Stimulated activated CD4-positive, alpha-beta T cell treated with anti-CD3 and anti-CD28 coated beads, Interleukin-2, amount 100 ng/mL, for 48 hours (primary cell): ENCODE results near the gene ZNF557.

Source experiments
- DNase-seq, 2 donors: peaks; one replicate each; pipeline ENCODE4 v3.0.0-alpha.2; 2020

The ZNF557 gene

DNA sequence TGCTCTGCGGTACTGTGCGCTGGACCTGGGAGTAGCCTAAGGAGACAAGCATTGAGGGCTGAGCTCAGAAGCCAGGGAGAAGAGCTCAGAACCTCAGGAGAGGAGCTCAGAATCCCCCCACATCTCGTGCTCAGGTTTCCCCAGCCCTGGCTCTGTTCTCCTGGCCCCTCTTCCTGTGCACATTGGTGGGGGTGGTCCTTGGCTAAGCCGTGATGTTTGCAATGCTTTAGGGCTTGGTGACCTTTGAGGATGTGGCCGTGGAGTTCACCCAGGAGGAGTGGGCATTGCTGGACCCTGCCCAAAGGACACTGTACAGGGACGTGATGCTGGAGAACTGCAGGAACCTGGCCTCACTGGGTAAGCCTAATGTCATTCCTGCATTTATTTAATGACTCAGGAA lies 6.6 kb downstream of the ZNF557 start:
- no peak for DNase-seq

DNA sequence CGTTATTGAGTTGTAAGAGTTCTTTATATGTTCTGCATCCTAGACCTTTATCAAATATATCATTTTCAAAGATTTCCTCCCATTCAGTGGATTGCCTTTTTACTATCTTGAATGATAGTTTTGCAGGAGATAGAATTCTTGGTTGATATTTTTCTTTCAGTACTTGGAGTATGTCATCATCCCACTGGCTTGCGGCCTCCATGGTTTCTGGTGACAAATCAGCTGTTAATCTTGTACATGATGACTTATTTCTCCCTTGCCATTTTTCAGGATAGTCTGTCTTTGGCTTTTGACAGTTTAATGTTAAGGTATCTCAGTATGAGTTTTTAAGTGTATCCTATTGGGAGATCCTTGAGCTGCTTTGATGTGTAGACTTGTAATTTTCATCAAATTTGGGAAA lies 8.5 kb downstream of the ZNF557 start:
- DNase-seq, result no peak

DNA sequence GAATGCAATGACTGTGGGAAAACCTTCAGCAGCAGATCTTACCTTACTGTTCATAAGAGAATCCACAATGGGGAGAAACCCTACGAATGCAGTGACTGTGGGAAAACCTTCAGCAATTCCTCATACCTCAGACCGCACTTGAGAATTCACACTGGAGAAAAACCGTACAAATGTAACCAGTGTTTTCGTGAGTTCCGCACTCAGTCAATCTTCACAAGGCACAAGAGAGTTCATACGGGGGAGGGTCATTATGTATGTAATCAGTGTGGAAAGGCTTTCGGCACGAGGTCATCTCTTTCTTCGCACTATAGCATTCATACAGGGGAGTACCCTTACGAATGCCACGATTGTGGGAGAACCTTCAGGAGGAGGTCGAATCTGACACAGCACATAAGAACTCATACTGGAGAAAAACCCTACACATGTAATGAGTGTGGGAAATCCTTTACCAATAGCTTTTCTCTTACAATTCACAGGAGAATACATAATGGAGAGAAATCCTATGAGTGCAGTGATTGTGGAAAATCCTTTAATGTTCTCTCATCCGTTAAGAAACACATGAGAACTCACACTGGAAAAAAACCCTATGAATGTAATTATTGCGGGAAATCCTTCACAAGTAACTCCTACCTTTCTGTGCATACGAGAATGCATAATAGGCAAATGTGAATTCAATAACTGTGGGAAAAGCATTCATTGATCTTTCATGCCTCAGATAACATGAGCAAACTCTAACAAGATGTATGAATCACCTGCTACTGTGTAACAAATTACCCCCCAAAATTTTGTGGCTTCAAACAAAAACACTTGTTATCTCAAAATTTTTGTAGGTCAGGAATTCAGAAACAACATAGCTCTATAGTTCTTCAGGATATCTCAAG lies 13.8 kb downstream of the ZNF557 start:
- DNase-seq, result no peak

DNA sequence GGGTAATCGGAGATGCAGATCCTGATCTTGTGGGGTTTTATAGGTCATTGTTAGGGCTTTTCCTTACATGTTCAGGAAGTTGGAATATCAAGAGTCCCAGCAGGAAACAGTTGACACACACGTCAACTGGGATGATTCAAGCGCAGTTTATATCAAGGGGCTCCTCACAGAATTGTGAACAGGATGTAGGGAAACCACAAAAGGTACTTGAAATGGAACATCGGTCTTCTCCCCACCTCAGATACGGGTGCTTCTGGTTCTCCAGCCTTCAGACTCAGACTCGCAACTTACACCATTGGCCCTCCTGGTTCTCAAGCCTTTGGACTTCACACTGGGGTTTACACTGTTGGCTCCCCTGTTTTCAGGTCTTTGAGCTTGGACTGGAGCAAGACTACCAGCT lies 19.5 kb downstream of the ZNF557 start:
- DNase-seq, result no peak

DNA sequence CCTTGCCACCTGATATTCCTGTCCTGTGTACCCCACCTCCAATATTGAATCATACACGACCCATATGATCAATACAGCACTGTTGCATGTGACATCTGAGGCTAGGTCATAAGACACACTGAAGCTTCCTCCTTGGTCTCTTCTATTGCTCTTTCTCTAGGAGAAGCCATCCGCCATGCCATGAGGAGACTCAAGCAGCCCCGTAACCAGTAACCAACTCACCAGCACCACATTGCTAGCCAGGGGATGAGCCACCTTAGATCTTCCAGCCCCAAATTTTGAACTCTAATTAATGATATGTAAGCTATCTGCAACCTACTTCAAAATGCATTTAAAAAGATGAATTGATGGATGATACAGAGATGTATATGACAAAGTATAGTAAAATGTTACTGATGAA lies 28.6 kb downstream of the ZNF557 start:
- no peak for DNase-seq

DNA sequence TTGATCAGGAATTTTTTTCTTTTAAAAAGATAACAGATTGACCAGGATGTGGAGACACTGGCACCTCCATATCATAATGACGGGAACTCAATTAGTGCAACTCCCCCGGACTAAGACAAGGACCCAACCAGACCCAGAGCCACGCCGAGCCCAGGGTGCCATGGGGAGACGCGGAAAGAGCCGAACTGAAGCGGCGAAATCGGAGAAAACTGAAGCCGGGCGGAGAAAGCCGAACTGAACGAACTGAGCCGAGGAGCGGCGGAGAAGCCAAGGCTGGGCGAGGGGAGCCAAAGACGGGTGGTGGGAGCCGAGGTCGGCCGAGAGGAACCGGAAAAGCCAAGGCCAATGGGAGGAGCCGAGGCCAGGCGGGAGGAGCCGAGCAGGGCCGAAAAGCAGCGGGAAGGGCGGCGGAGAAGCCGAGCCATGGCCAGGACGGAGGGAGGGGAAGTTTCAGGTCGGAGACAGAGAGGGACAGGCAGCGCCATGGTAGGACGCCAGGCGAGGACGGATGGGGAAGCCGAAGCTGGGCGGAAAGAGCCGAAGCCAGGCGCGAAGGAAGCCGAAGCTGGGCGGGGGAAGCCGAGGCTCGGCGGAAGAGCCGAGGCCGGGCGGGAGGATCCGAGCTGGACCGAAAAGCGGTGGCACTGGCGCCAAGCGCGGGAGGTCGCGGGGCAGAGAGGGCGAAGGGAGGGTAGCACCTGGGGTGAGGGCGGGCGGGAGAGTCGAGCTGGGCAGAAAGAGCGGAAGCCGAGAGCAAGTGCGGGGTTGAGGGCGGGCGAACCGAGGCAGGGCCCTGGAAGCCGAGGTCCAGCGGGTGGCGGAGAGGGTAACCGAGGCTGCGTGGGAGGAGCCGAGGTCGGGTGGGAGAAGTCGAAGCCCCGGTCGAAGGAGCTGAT lies 29.4 kb downstream of the ZNF557 start:
- DNase-seq, result peak; percentile 87 to 88

DNA sequence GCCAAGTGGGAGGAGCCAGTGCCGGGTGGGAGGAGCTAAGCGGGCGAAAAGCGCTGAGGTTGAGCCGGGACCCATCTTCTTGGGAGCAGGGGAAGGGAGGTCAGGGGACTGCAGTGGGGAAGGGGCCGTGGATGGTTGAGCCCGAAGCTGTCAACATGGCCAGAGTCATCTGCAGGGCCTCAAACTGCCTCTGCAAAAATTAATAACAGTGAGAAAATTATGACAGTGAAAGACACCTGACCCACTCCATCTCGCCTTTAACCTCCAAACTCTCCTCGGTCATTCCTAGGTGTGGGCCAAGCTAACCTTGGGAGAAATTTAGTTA lies 30.1 kb downstream of the ZNF557 start:
- DNase-seq, result peak; percentile 80 to 83

DNA sequence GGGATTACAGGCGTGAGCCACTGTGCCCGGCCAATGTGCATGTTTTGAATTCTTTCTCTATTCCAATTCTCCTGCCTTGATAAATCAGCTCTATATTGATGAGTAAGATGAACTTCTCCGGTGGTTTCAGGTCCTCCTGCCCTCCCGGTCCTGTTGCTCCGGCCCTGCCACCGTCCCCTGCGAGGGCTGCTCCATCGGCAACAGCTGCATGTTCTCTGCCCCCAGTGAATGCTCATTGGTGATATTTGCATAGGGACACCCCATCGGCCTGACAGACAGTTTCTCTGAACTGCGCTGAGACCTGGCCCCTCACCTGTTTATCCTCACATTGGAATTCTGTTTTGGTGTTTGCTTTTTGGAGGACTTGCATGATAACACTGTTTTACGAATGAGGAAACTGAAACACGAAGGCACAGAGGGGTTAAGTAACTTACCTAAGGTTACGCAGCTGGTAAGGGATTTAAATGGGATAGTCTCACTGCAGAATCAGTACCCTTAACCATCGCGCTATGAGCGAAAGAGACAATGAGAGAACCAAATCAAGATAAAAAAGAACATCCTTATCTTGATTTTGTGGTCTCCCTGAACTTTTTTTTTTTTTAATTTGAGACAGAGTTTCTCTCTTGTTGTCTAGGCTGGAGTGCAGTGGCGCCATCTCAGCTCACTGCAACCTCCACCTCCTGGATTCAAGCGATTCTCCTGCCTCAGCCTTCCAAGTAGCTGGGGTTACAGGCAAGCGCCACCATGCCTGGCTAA lies 32.2 kb downstream of the ZNF557 start:
- no peak for DNase-seq

DNA sequence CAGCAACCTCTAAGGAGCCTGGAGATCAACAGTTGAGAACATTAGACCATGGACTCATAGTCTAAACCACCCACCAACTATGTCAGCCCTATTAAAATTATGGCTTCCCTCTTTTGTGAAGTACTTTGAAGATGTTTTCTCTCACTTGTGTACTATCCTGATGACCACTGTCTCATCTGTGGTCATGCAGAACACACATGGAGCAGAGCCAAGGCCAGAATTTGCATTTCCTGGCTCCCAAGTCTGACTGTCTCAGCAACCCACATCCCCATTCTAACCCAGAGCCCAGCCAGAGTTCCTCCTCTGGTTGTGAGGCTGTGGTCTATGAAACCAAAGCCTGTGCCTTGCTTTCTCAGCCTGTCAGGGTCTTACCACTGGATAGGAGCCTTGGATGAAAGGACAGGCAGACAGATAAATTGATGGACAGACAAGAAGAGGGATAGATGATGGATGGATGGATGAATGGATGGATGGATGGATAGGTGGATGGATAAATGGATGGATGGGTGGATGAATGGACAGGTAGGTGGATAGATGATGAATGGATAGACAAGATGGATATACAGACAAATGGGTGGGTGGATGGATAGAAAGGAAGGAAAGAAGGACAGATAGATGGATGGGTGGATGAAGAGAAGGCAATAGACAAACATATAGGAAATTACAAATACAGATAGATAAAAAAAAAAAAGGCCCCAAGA lies 35.4 kb downstream of the ZNF557 start:
- no peak for DNase-seq

DNA sequence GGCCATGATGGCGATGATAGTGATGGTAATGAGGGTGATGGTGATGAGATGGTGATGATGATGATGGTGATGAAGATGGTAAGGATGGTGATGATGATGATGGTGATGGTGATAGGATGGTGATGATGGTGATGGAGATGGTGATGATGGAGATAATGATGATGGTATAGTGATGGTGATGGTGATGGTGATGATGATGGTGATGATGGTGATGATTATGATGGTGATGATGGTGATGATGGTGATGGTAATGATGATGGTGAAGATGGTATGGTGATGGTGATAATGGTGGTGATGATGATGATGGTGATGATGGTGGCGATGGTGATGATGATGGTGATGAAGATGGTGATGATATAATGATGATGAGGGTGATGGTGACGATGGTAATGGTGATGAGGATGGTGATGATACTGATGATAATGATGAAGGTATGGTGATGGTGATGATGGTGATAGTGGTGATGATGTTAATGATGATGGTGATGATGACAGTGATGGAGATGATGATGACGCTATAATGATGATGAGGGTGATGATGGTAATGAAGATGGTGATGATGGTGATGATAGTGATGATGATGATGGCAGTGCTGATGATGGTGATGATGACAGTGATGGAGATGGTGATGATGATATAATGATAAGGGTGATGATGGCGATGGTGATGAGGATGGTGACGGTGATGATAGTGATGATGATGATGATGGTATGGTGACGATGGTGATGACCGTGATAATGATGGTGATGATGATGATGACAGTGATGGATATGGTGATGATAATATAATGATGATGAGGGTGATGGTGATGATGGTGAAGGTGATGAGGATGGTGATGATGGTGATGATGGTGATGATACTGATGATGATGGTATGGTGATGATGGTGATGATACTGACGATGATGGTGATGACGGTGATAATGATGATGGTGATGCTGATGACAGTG lies 37.5 kb downstream of the ZNF557 start:
- DNase-seq, result no peak

DNA sequence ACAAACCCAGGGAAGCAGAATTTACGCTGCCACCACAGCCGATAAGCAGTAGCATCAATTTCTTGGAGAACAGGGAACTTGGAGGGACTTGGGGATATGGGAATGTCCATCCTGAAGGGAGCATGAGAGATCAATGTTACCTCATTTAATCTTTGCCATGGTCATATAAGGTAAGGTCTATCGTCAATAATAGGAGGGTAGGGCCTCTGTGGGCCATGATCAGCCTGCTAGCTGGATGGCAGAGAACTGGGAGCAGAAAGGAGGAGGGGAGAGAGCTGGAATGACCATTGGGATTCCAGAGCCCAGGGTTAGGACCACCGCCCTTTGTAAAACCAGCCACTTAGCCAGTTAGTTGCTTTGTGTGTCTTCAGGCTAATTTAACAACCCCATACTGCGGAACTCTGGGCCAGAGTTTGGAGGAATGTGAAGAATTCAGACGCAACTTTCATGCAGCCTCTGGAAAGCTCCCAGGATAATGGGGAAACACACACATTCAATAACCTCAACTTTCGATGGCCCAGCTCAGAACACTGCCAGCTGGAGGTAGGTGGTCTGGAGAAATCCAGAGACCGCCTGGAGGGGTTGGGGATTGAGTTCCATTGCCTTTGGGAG lies 40.3 kb downstream of the ZNF557 start:
- no peak for DNase-seq

DNA sequence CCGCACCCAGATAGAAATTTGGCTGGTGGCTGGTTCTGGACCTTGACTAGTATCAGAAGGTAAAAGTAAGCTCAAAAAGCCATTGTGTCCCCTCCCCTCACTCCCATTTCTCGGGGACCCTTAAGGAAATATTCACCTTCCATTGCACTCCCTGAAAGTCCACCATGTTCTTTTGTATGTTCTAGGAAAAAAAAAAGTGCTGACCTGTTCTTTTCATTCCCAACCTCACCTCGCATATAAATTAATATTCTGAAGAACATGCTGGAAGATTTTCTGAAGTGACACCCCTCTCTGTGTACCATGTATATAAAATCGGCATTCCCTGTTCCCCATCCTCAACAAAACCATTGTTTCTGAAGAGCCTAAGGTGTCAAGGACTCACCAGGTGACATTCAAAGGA lies 43.2 kb downstream of the ZNF557 start:
- no peak for DNase-seq

DNA sequence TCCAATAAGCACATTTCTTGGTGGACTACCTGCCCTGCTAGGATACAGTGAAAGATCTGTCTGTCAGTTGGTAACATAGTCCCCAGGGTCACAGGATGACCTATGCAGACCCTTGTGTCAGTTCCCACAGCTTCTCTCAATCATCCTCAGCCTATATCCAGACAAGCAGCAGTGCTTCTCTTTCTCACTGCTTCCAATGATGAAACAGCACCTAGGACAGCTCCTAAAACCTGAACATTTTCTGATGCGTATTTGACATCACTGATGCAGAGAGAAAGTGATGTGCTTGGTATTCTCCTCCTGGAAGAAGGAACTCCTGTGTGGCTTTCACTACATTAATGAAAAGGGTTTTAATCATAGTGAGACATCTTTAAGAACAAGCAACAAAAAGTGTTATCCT lies 43.7 kb downstream of the ZNF557 start:
- DNase-seq, result no peak

DNA sequence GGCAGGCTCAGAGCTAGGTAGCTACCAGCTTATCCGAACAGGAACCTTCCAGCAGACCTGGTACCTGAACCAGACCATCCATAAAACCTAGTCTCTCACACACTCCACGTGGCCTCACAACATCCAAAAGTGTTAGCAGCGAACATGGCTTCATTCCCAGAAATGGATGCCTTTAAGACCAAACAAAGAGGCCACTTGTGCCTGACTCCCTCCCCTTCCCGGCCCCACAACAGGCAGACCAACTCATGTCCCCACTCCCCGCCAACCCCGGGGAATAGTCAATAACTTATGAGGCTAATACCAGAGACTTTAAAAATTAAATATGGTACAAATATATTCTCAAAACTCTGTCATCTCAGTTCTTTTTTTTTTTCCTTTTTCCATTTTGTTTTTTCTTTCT lies 46.2 kb downstream of the ZNF557 start:
- DNase-seq, result no peak

DNA sequence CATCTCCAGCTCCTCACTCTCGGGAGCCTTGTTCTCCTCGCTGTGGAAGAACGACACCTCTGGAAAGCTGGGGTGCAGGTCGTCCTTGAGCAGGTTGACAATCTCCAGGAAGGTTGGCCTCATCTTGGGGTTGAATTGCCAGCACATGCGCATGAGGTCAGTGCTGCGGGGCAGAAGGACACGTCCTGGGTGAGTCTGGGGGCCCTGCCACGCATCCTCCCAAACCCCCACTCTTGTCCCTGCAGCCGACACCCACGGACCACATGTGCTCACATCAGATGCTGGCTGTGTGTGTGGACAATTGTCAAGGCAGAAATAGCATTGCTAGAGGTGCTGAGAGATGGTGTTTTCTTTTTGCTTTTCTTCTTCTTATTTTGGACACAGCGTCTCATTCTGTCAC lies 47.7 kb downstream of the ZNF557 start:
- DNase-seq, result no peak

DNA sequence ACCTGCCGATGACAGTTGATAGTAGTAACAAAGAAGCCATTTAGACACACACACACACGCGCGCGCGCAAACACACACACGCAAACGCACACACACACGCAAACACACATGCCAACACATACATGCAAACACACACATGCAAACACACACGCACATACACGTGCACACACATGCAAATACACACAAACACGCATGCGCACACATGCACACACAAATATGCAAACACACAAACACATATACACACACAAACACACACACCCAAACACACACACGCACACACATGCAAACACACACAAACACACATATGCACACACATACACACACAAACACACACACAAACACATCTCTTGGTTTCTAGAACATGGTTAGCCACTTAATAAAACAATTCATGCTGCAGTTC lies 50.1 kb downstream of the ZNF557 start:
- DNase-seq, result no peak

DNA sequence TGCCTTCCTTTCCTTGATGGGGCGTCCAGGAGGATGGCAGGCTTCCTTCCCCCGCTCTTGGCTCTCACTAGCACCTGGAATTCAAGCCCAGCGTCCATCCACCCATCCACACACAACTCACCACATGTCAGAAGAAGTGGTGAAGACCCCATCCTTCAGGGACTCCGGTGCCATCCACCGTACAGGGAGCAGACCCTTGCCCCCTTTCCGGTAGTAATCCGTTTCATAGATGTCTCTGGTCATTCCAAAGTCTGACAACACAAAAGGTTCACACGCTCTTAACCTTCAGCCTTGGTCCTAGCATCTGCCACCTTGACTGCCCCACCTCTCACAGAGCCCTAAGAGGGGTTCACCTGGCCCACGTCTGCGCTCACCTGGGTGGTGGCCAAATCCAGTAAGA lies 51.0 kb downstream of the ZNF557 start:
- no peak for DNase-seq

DNA sequence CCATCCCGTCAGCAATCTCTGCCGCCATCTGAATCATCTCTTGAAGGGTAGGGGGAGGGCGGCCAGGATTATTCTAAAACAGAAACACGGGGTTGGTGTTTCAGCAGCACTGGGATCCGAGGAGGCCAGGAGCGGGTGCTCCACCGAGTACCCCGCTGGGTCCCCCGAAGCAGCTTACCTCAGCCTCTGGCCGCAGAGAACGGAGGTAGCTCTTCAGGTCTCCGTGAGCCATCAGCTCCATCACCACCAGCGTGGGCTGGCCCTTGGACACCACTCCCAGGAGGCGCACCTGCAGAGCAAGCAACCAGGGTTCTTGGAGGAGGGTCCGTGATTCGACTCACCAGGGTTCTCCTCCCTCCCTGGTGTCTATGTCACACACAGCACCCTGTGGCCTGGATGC lies 53.2 kb downstream of the ZNF557 start:
- DNase-seq, result no peak

DNA sequence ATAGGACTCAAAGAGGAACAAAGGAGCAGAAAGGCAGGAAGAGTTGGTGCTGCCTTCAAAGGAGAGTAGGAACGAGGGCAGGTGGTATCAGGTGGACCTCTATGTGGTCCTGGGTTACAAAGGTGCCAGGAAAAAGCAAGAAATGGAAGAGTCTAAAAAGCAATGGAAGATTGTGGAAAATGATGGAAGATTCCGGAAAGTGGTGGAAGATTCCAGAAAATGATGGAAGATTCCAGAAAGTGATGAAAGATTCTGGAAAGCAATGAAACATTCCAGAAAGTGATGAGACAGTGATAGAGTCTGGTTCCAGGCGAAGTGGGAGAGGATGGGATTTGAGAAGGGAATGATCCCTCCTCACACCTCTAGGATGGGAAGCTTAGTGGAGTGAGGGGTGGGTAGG lies 55.3 kb downstream of the ZNF557 start:
- no peak for DNase-seq

DNA sequence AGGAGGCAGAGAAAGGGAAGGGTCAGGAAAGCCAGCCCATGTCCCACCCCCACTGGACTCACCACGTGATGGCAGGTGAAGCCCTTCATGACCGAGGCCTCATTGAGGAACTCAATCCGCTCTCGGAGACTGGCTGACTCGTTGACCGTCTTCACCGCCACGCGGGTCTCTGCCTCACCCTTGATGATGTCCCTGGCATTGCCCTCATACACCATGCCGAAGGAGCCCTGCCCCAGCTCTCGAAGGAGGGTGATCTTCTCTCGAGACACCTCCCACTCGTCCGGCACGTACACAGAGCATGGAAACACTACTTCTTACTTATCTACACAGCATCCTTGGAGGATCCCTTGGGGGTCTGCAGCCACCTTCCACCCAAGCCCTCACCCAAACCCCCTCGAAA lies 55.7 kb downstream of the ZNF557 start:
- DNase-seq, result no peak

DNA sequence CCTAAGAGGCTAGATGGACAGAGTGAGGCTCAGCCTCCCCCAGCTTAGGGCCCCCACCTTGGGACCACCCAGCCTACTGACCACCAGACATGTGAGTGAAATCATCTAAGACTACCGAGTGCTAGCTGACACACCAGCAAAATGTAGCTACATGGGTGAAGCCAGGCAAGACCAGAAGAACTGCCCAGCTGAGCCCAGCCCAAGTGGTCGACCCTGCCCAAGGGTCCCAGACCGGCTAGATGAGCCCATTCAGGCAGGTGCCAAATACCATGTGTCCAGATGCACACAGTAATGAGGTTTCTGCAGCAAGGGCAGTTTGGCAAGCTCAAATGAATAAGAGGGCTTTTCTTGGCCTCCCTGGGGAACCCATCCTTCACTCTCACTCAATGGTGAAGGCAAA lies 56.6 kb downstream of the ZNF557 start:
- no peak for DNase-seq
